Measurements from ENCODE around the gene NDFIP2.

GRCh38 chr13:79534596-79534995, 53.6 kb downstream of the NDFIP2 start:
- TF ChIP-seq ESRRG (CRISPR knock-in tag; IDR thresholded peaks at IDR 0.05) (no peak), GLIS3 (CRISPR knock-in tag; IDR thresholded peaks at IDR 0.05) (no peak), RARB (CRISPR knock-in tag; IDR thresholded peaks at IDR 0.05) (no peak), ZFP3 (CRISPR knock-in tag; IDR thresholded peaks at IDR 0.05) (no peak), ZNF8 (CRISPR knock-in tag; IDR thresholded peaks at IDR 0.05) (no peak), TOX (CRISPR knock-in tag; IDR thresholded peaks at IDR 0.05; ENCODE audit: borderline replicate concordance) (no peak)
